COR-L47 (cell line): ENCODE results near the gene TSPAN15.

Experiments used
- DNase-seq: peaks from one replicate; lab custom pipeline; 2025; lab: John Stamatoyannopoulos, UW

The TSPAN15 gene

GRCh38 chr10:69553328-69553727 is 102.1 kb downstream of the TSPAN15 start:
- no peak for DNase-seq

GRCh38 chr10:69554611-69555010 is 103.3 kb downstream of the TSPAN15 start:
- DNase-seq: no peak
